Right lobe of liver (tissue), 4 donors: ENCODE measurements around the gene PHF2.

Experiments used
- CTCF ChIP-seq, 4 donors: fragments of 200-600 bp in 3 of 4; fragments of 450-650 bp in 1 of 4; IDR thresholded peaks; one replicate each; pipeline versions ENCODE4 v1.5.1 to v1.8.0; 2016 to 2022; ENCODE audit warnings: antibody characterized with exemption in 4 of 4, mild to moderate bottlenecking in 2 of 4
- POLR2A ChIP-seq: fragments of 450-650 bp; IDR thresholded peaks from one replicate; pipeline ENCODE4 v1.6.1; 2017; ENCODE audit warnings: antibody characterized with exemption, mild to moderate bottlenecking
- donor health status: DM: no; HTN: no; CAD: no.
- donor health status: DM: no; HTN: no; CAD: no.
- donor health status: DM: no; HTN: yes; CAD: no.

GRCh38 chr9:93557366-93558137, 18.8 kb upstream of the PHF2 start:
- TF ChIP-seq CTCF (IDR thresholded peaks at IDR 0.05) = no peak
- TF ChIP-seq POLR2A = no peak
